ENCODE data around the gene CPNE2.
A peak's percentile ranks its signal among the peaks of the same experiment; 100 is the strongest.

DNA sequence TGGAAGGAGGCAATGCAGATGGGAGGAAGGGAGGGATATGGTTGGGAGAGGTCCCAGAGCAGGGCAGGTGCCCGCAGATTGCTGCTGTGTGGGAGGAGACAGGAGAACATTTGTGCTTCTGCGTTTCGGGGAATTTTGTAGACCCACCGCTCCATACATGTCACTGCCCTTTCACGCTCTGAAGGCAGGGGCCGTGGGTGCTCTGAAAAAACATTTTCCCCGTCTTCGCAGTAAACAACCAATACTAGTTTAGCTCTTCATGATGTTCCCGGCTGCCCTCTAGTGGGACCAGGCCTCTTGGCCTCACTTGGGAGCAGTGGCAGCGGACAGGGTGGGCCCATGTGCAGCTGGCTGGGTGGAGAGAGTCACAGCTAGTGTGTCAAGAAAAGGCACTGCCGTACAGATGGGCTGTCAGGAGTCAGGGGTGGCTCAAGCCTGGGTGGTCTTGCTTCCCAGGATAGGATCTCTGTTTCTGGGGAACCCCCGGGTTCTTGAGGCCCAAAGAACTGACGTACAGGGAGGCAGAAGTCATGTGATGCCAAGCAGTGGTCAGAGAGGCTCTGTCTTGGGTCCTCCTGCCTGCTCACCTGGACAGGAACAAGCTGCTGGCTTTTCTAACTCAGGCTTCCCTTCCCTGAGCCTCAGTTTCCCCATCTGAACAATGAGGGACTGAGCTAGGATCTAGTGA, 46.5 kb upstream of the CPNE2 start:
- TF ChIP-seq, protein P1, sequence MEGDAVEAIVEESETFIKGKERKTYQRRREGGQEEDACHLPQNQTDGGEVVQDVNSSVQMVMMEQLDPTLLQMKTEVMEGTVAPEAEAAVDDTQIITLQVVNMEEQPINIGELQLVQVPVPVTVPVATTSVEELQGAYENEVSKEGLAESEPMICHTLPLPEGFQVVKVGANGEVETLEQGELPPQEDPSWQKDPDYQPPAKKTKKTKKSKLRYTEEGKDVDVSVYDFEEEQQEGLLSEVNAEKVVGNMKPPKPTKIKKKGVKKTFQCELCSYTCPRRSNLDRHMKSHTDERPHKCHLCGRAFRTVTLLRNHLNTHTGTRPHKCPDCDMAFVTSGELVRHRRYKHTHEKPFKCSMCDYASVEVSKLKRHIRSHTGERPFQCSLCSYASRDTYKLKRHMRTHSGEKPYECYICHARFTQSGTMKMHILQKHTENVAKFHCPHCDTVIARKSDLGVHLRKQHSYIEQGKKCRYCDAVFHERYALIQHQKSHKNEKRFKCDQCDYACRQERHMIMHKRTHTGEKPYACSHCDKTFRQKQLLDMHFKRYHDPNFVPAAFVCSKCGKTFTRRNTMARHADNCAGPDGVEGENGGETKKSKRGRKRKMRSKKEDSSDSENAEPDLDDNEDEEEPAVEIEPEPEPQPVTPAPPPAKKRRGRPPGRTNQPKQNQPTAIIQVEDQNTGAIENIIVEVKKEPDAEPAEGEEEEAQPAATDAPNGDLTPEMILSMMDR (IDR thresholded peaks at IDR 0.05), result peak; percentile 48 to 58 (median 51)
- TF ChIP-seq EP300 (IDR thresholded peaks at IDR 0.05) (no peak), POLR2A (IDR thresholded peaks at IDR 0.05) (no peak)

Data from ovary (tissue), 3 donors.